ENCODE data around the gene GUCY2D.

Gene GUCY2D

GRCh38 chr17:8068736-8069586, 66.5 kb downstream of the GUCY2D start:
- no peak for DNase-seq

GRCh38 chr17:8069587-8069860, 67.1 kb downstream of the GUCY2D start:
- no peak for DNase-seq
